Stimulated activated CD4-positive, alpha-beta T cell treated with anti-CD3 and anti-CD28 coated beads, TNF-alpha, amount 100 ng/mL, for 24 hours (primary cell): ENCODE measurements around the gene TEX13A.

Experiments
- DNase-seq, 3 experiments: peaks; one replicate each; pipeline ENCODE4 v3.0.0-alpha.2; 2020; ENCODE audit warnings: low read depth in 3 of 3

The TEX13A gene

GRCh38 chrX:105173071-105173470 is 47.4 kb downstream of the TEX13A start:
- DNase-seq, result no peak
